ENCODE data around the gene PDE5A.

DNA sequence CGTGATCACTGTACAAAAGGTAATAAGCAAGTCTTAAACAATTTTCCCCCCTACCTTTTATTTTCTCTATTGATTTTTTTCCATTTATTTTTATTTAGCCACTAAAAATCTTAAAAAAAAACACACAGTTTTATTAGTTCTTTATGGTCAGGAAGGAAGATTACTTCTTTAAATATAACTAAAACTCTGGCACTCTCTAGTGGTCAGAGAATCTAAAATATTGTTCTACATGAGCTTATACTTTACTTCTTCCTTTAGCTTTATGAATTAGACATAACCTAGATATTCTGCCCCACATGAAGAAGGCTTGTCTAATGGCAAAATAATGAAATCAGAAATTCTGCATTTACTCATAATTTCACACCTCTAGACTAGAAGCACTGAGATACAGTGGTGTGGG lies 135.2 kb downstream of the PDE5A start:
- TF ChIP-seq EZH2 (IDR thresholded peaks at IDR 0.05; ENCODE audit: low read depth), result no peak
- TF ChIP-seq, protein P1, sequence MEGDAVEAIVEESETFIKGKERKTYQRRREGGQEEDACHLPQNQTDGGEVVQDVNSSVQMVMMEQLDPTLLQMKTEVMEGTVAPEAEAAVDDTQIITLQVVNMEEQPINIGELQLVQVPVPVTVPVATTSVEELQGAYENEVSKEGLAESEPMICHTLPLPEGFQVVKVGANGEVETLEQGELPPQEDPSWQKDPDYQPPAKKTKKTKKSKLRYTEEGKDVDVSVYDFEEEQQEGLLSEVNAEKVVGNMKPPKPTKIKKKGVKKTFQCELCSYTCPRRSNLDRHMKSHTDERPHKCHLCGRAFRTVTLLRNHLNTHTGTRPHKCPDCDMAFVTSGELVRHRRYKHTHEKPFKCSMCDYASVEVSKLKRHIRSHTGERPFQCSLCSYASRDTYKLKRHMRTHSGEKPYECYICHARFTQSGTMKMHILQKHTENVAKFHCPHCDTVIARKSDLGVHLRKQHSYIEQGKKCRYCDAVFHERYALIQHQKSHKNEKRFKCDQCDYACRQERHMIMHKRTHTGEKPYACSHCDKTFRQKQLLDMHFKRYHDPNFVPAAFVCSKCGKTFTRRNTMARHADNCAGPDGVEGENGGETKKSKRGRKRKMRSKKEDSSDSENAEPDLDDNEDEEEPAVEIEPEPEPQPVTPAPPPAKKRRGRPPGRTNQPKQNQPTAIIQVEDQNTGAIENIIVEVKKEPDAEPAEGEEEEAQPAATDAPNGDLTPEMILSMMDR (conservative IDR thresholded peaks at IDR 0.05), result no peak; the same call in 1 of the 2 replicates

Data from PC-9 (cell line).